IMR-90 (cell line): ENCODE data around the gene SOX8. TPM values are rescaled to one million over a fixed set of nuclear protein-coding genes. Genes with fewer than 3 reads are reported as not detected.

Experiments used
- ATAC-seq: fragments of 200-7000 bp; cut with Tn5 transposase; 2 replicates; pipeline ENCODE4 v1.9.1; 2020; ENCODE audit warnings: low read depth, mild to moderate bottlenecking, moderate library complexity
- BruUV-seq: library from RNA; stranded (reverse); fragments of 400-500 nt; replicated peaks from 2 replicates; lab custom pipeline; 2021; lab: Mats Ljungman, UMichigan
- CTCF ChIA-PET: fragments of 300-600 bp; formaldehyde crosslinking; extraction: SDS; loops from one replicate; lab custom pipeline; 2021; ENCODE audit warnings: antibody characterized with exemption; lab: Yijun Ruan, JAX
- POLR2A ChIA-PET: fragments of 300-600 bp; sonication (Branson Sonifier 250); formaldehyde crosslinking; loops from one replicate; lab custom pipeline; 2022; ENCODE audit warnings: antibody characterized with exemption; ENCODE audit not compliant: unreplicated experiment; lab: Charles Lee
- DNase-seq: peaks from one replicate; pipeline ENCODE4 v3.0.0; 2013
- H2AFZ ChIP-seq: replicated peaks from 2 replicates; pipeline ENCODE3; 2013; ENCODE audit warnings: low read length, mild to moderate bottlenecking; ENCODE audit not compliant: poor library complexity
- H2AK5ac ChIP-seq: 2 replicates; pipeline ENCODE4 v1.6.1; 2013; ENCODE audit warnings: low read depth, low read length, inconsistent platforms
- H2AK9ac ChIP-seq: replicated peaks from 2 replicates; pipeline ENCODE3; 2013; ENCODE audit warnings: mild to moderate bottlenecking, low read depth, low read length, moderate library complexity; ENCODE audit not compliant: poor library complexity
- H2BK120ac ChIP-seq: 2 replicates; pipeline ENCODE4 v1.6.1; 2013; ENCODE audit warnings: low read depth, low read length, inconsistent platforms
- H2BK15ac ChIP-seq: 3 replicates; pipeline ENCODE4 v1.6.1; 2013; ENCODE audit warnings: low read depth, low read length, inconsistent platforms
- H2BK20ac ChIP-seq: 2 replicates; pipeline ENCODE4 v1.6.1; 2013; ENCODE audit warnings: low read depth, mild to moderate bottlenecking, inconsistent platforms, low read length, moderate library complexity
- H2BK5ac ChIP-seq: 2 replicates; pipeline ENCODE4 v1.6.1; 2013; ENCODE audit warnings: mild to moderate bottlenecking, low read depth, low read length, inconsistent platforms; ENCODE audit not compliant: poor library complexity, severe bottlenecking
- H3K14ac ChIP-seq: replicated peaks from 2 replicates; pipeline ENCODE4 v1.6.1; 2013; ENCODE audit warnings: low read depth, low read length, inconsistent platforms
- H3K18ac ChIP-seq: 2 replicates; pipeline ENCODE4 v1.6.1; 2013; ENCODE audit warnings: low read depth, low read length, control low read depth
- H3K23ac ChIP-seq: 2 replicates; pipeline ENCODE4 v1.6.1; 2013; ENCODE audit warnings: low read depth, low read length, inconsistent platforms
- H3K27ac ChIP-seq: 2 replicates; pipeline ENCODE4 v1.5.1; 2013; ENCODE audit warnings: mild to moderate bottlenecking, control low read depth, low read length; ENCODE audit not compliant: insufficient read depth
- H3K27me3 ChIP-seq: 2 replicates; pipeline ENCODE4 v1.6.1; 2013; ENCODE audit warnings: low read length; ENCODE audit not compliant: control insufficient read depth, insufficient read depth
- H3K36me3 ChIP-seq: 2 replicates; pipeline ENCODE4 v1.6.1; 2013; ENCODE audit warnings: low read length, mixed read lengths; ENCODE audit not compliant: control insufficient read depth, insufficient read depth
- H3K4ac ChIP-seq: 2 replicates; pipeline ENCODE4 v1.6.1; 2013; ENCODE audit warnings: low read depth, low read length, inconsistent platforms
- H3K4me1 ChIP-seq: 2 replicates; pipeline ENCODE4 v1.6.1; 2013; ENCODE audit warnings: low read length, mixed read lengths; ENCODE audit not compliant: control insufficient read depth, insufficient read depth
- H3K4me2 ChIP-seq: 2 replicates; pipeline ENCODE4 v1.6.1; 2013; ENCODE audit warnings: low read depth, mild to moderate bottlenecking, control low read depth, low read length, moderate library complexity
- H3K4me3 ChIP-seq: 2 replicates; pipeline ENCODE4 v1.5.1; 2013; ENCODE audit warnings: low read depth, mild to moderate bottlenecking, control low read depth, low read length, moderate library complexity; ENCODE audit not compliant: insufficient read depth
- H3K56ac ChIP-seq: 2 replicates; pipeline ENCODE4 v1.6.1; 2013; ENCODE audit warnings: low read length, inconsistent platforms; ENCODE audit not compliant: insufficient read depth; ENCODE audit errors: extremely low read depth
- H3K79me1 ChIP-seq, 2 experiments: 2 replicates each; pipeline ENCODE4 v1.6.1; 2013; ENCODE audit warnings: low read length in 2 of 2, inconsistent platforms in 1 of 2, low read depth in 1 of 2
- H3K9ac ChIP-seq: 2 replicates; pipeline ENCODE4 v1.6.1; 2013; ENCODE audit warnings: low read depth, low read length, control low read depth
- H3K9me1 ChIP-seq: 2 replicates; pipeline ENCODE4 v1.6.1; 2013; ENCODE audit warnings: low read length, inconsistent platforms; ENCODE audit not compliant: insufficient read depth
- H3K9me3 ChIP-seq: 2 replicates; pipeline ENCODE4 v1.6.1; 2013; ENCODE audit warnings: low read length; ENCODE audit not compliant: control insufficient read depth, insufficient read depth
- H4K20me1 ChIP-seq: 2 replicates; pipeline ENCODE4 v1.6.1; 2013; ENCODE audit warnings: low read length, inconsistent platforms; ENCODE audit not compliant: insufficient read depth
- H4K5ac ChIP-seq: 2 replicates; pipeline ENCODE4 v1.6.1; 2013; ENCODE audit warnings: mild to moderate bottlenecking, low read depth, low read length, control low read depth
- H4K8ac ChIP-seq, 2 experiments: 2 replicates each; pipeline ENCODE4 v1.6.1; 2013; ENCODE audit warnings: low read depth in 2 of 2, low read length in 2 of 2, control low read depth in 1 of 2, inconsistent platforms in 1 of 2
- H4K91ac ChIP-seq: 2 replicates; pipeline ENCODE4 v1.6.1; 2013; ENCODE audit warnings: low read depth, low read length, inconsistent platforms; ENCODE audit not compliant: insufficient read depth
- BHLHE40 ChIP-seq: fragments of 150-350 bp; IDR thresholded peaks from 2 replicates; pipeline ENCODE4 v1.6.1; 2016; ENCODE audit warnings: mild to moderate bottlenecking, low read depth, low read length
- CEBPB ChIP-seq: IDR thresholded peaks from 2 replicates; pipeline ENCODE4 v1.6.1; 2012; ENCODE audit warnings: low read depth, low read length, improper control_type of control experiment
- CHD1 ChIP-seq: IDR thresholded peaks from 2 replicates; pipeline ENCODE4 v1.6.1; 2012; ENCODE audit warnings: low read depth, low read length, improper control_type of control experiment
- MAFK ChIP-seq: IDR thresholded peaks from 2 replicates; pipeline ENCODE4 v1.6.1; 2012; ENCODE audit warnings: low read depth, low read length, improper control_type of control experiment
- MAZ ChIP-seq: IDR thresholded peaks from 2 replicates; pipeline ENCODE4 v1.6.1; 2012; ENCODE audit warnings: low read depth, mild to moderate bottlenecking, low read length, improper control_type of control experiment, moderate library complexity, borderline replicate concordance
- POLR2A ChIP-seq: IDR thresholded peaks from 2 replicates; pipeline ENCODE4 v1.6.1; 2012; ENCODE audit warnings: mild to moderate bottlenecking, low read depth, low read length
- RFX5 ChIP-seq: IDR thresholded peaks from 2 replicates; pipeline ENCODE4 v1.8.0; 2012; ENCODE audit warnings: low read depth, mild to moderate bottlenecking, low read length, moderate library complexity
- WGBS, 2 experiments: methylation state at CpG; one replicate each; pipeline versions ENCODE4 v1.1.5 to v1.1.7; 2013; ENCODE audit warnings: missing lambda C conversion rate in 2 of 2; ENCODE audit not compliant: insufficient read length in 1 of 2; ENCODE audit errors: extremely low coverage in 2 of 2; 5-methylcytosine and 5-hydroxymethylcytosine counted together
- dilution Hi-C: fragments of 300-500 bp; cut with HindIII; formaldehyde crosslinking; loops from one replicate; pipeline ENCODE4 v1.14.3; 2018; ENCODE audit warnings: low sequenced_read_pairs; ENCODE audit not compliant: unreplicated experiment
- in situ Hi-C: fragments of 300-500 bp; cut with MboI; formaldehyde crosslinking; loops from 3 replicates; pipeline ENCODE4 v1.14.3; 2019; ENCODE audit warnings: low sequenced_read_pairs, inconsistent platforms, mixed read lengths
- intact Hi-C: fragments of 100-400 bp; cut with micrococcal nuclease; formaldehyde crosslinking; loops from 2 replicates; pipeline ENCODE4 v1.10.0; 2022
- polyA plus RNA-seq, 3 experiments: library from polyadenylated mRNA; depleted of rRNA; stranded (reverse); fragments of >200 nt; gene quantifications; 2 replicates each; pipeline ENCODE4 v1.2.3, GENCODE V29; 2012; ENCODE audit warnings: low replicate concordance in 1 of 3
- total RNA-seq: library from RNA; depleted of rRNA; stranded (reverse); fragments of >200 nt; gene quantifications from 2 replicates; pipeline ENCODE4 v1.2.3, GENCODE V29; 2012

SOX8 gene
- total and polyA plus RNA-seq, 2 of the 4 experiments (the other 2 are of a cell fraction): under 0.01 to 0.26 TPM

DNA sequence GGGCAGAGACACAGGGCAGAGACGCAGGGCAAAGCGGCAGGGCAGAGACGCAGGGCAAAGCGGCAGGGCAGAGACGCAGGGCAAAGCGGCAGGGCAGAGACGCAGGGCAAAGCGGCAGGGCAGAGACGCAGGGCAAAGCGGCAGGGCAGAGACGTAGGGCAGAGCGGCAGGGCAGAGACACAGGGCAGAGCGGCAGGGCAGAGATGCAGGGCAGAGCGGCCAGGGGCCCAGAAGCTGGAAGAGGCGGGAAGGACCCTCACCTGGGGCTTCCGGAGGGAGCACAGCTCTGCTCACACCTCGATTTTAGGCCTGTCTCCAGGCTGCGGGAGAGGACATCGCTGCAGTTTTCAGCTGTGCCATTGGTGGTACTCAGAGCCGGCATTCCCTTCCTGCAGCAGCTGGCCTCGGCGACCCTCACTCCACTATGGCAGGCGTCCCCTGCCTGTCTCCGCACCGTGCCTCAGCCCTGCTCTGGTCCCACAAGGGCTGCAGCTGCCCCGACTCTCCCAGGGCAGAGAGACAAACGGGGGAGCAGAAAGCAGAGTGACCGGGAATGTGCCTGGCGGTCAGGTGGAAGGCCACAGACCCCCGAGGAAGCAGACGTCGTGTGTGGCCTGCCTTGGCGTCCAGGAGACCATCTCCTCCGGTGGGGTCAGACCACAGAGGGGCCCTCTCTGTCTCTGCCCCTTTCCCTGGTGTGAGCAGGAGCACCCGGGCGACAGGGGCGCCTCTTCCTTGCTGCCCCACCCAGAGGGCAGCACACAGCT lies 29.9 kb downstream of the SOX8 start:
- Histone ChIP-seq H3K56ac (no peak overlapping the region), H3K79me1 (no peaks in the 10 kb centered on the region), H3K18ac (no peak overlapping the region), H2BK120ac (no peak overlapping the region), H3K9me1 (no peaks in the 10 kb centered on the region), H2AFZ (no peak overlapping the region), H3K4me3 (no peak overlapping the region), H3K4me2 (no peak overlapping the region), H3K9ac (no peak overlapping the region), H4K8ac (no peak overlapping the region), H3K4ac (no peak overlapping the region), H3K9me3 (no peaks in the 10 kb centered on the region), H4K91ac (no peak overlapping the region), H2BK15ac (no peak overlapping the region), H2AK5ac (no peak overlapping the region), H2AK9ac (no peak overlapping the region), H3K36me3 (no peaks in the 10 kb centered on the region), H4K20me1 (no peaks in the 10 kb centered on the region), H3K4me1 (no peaks in the 10 kb centered on the region), H3K27me3 (peaks cover 53% of the 10 kb centered on the region; the same call in 1 of the 2 replicates), H2BK5ac (no peak overlapping the region), H3K23ac (no peak overlapping the region), H4K5ac (no peak overlapping the region), H3K14ac (no peak overlapping the region), H2BK20ac (no peak overlapping the region), H3K27ac (no peak overlapping the region)
- TF ChIP-seq BHLHE40: no peak
- no peak for TF ChIP-seq RFX5
- TF ChIP-seq CEBPB: no peak
- no peak for TF ChIP-seq POLR2A
- TF ChIP-seq MAZ: no peak
- no peak for TF ChIP-seq CHD1
- TF ChIP-seq MAFK: no peak
- DNase-seq (no peak), ATAC-seq (no peak)
- WGBS, 2 experiments: 65% methylated on average over 25 of the region's 37 CpGs; no CpG with 5 or more reads in 1 of the 2 experiments
- ChIA-PET CTCF (no interaction called here), POLR2A (no interaction called here)
- dilution Hi-C loops: no loop called here
- intact Hi-C loops: no loop called here
- in situ Hi-C loops: no loop called here
- no TSS peak for BruUV-seq
